ENCODE measurements around the gene SOAT1.
A peak's percentile ranks its signal among the peaks of the same experiment; 100 is the strongest.
"Not testable (repeated sequence)": the region's sequence is repeated elsewhere in the genome, so short reads cannot be mapped to it uniquely, and the experiment has no call there.

SOAT1 gene

DNA sequence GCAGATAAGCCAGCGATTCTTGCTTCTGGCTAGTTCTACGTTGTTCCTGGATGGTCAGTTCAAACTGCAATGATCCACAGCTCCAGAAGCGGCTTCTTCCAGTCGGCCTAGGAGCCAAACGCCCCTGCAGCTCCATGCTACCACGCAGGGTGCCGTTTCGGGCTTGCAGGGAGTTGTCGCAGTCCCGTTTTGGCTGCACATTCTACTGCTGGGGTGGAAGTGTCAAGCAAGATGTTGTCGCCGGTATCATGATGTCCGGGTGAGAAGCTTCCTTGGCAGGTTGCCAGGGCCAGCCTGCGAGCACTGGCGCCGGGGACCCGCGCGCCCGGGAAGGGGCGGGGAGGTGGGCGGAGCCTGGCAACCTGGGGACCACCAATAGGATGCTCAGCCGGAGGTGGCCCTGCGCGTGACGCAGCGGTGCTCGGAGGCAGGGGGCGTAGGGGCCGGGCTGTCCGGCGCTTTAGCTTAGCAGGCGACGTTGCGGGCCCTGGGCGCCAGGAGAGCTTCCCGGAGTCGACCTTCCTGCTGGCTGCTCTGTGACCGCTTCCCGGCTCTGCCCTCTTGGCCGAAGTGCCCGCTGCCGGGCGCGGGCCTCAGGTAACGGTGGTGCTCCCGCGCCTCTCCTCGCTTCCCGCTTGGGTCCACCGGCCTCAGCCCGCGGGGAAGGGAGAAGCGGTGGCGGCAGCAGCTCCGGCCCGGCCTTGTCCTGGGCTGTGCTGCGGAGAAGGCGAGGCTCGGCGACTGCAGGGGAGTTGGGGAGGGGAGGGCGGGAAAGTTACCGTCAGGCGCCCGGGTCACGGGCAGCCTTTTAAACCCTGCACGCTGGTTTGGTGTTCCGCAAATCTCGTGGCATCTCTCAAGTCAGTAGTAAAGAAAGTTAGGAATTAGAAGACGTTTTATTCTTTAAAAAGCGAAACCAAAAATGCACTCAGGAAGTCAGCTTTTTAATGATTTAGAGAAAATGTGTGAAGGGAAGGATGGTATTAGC lies at the start of gene SOAT1:
Gene SOAT1 (plus strand): TSS at position 458 of the 988 bp plus-strand sequence. CDS start 8,888 bp downstream, outside the sequence.
- Histone ChIP-seq H3K79me2 (ENCODE audit: insufficient read depth, low read length) (peaks cover 37% of the 10 kb centered on the region), H3K27me3 (ENCODE audit: insufficient read depth, low read length, poor library complexity, severe bottlenecking) (no peaks in the 10 kb centered on the region), H3K9me3 (ENCODE audit: insufficient read depth, low read depth, low read length) (no peaks in the 10 kb centered on the region), H3K4me2 (ENCODE audit: low read depth, low read length, poor library complexity, severe bottlenecking) (peak within 1 kb of the TSS; percentile 91), H3F3A (ENCODE audit: low read depth) (no peaks in the 10 kb centered on the region), H3K9me2 (replicated peaks; ENCODE audit: low read depth, low read length) (no peaks in the 10 kb centered on the region), H3K4me1 (ENCODE audit: insufficient read depth, low read length, poor library complexity, severe bottlenecking) (peaks cover 32% of the 10 kb centered on the region), H4K20me1 (ENCODE audit: insufficient read depth, low read length, poor library complexity, severe bottlenecking) (peaks cover 9% of the 10 kb centered on the region), H3K4me3 (ENCODE audit: low read length, poor library complexity, severe bottlenecking) (peak within 1 kb of the TSS; percentile 86), H3K9ac (ENCODE audit: low read depth, low read length, poor library complexity, severe bottlenecking) (peak within 1 kb of the TSS; percentile 74), H3K36me3 (ENCODE audit: insufficient read depth, low read length) (no peaks in the 10 kb centered on the region), H2AFZ (ENCODE audit: low read length) (peak within 1 kb of the TSS; percentile 79)
- no peak for TF ChIP-seq EZH2phosphoT487 (IDR thresholded peaks at IDR 0.05; ENCODE audit: borderline replicate concordance)
- TF ChIP-seq, protein P1, sequence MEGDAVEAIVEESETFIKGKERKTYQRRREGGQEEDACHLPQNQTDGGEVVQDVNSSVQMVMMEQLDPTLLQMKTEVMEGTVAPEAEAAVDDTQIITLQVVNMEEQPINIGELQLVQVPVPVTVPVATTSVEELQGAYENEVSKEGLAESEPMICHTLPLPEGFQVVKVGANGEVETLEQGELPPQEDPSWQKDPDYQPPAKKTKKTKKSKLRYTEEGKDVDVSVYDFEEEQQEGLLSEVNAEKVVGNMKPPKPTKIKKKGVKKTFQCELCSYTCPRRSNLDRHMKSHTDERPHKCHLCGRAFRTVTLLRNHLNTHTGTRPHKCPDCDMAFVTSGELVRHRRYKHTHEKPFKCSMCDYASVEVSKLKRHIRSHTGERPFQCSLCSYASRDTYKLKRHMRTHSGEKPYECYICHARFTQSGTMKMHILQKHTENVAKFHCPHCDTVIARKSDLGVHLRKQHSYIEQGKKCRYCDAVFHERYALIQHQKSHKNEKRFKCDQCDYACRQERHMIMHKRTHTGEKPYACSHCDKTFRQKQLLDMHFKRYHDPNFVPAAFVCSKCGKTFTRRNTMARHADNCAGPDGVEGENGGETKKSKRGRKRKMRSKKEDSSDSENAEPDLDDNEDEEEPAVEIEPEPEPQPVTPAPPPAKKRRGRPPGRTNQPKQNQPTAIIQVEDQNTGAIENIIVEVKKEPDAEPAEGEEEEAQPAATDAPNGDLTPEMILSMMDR (conservative IDR thresholded peaks at IDR 0.05; ENCODE audit: low read length), result no peak

DNA sequence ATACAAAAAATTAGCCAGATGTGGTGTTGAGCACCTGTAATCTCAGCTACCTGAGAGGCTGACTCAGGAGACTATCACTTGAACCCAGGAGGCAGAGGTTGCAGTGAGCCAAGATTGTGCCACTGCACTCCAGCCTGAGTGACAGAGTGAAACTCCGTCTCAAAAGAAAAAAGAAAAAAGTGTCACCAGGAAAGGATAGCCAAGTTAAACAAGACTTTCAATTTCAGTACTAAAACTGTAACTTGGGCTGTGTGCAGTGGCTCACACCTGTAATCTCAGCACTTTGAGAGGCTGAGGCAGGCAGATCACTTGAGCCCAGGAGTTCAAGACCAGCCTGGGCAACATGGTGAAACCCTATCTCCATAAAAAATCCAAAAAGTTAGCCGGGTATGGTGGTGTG lies 48.2 kb upstream of the SOAT1 start:
- H3K4me2 ChIP-seq (ENCODE audit: low read depth, low read length, poor library complexity, severe bottlenecking), result not testable (repeated sequence)

DNA sequence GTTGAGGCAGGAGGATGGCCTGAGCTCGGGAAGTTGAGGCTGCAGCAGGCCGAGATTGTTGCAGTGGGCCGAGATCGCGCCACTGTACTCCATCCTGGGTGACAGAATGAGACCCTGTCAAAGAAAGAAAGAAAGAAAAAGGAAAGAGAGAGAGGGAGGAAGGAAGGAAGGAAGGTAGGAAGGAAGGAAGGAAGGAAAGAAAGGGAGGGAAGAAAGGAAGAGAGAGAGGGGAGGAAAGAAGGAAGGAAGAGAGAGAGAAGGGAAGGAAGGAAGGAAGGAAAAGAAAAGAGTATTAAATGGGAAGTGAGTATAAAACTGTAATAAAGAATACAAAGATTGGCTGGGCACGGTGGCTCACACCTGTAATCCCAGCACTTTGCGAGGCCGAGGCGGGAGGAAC lies 45.7 kb upstream of the SOAT1 start:
- Histone ChIP-seq H3K4me2 (ENCODE audit: low read depth, low read length, poor library complexity, severe bottlenecking) (no peak overlapping the region), H3K36me3 (ENCODE audit: insufficient read depth, low read length) (no peaks in the 10 kb centered on the region), H3K79me2 (ENCODE audit: insufficient read depth, low read length) (no peaks in the 10 kb centered on the region), H3K9ac (ENCODE audit: low read depth, low read length, poor library complexity, severe bottlenecking) (no peak overlapping the region), H3K4me3 (ENCODE audit: low read length, poor library complexity, severe bottlenecking) (no peak overlapping the region), H3K4me1 (ENCODE audit: insufficient read depth, low read length, poor library complexity, severe bottlenecking) (no peaks in the 10 kb centered on the region), H4K20me1 (ENCODE audit: insufficient read depth, low read length, poor library complexity, severe bottlenecking) (no peaks in the 10 kb centered on the region), H3K9me2 (replicated peaks; ENCODE audit: low read depth, low read length) (no peaks in the 10 kb centered on the region), H3K9me3 (ENCODE audit: insufficient read depth, low read depth, low read length) (no peaks in the 10 kb centered on the region), H3F3A (ENCODE audit: low read depth) (no peaks in the 10 kb centered on the region), H2AFZ (ENCODE audit: low read length) (no peak overlapping the region), H3K27me3 (ENCODE audit: insufficient read depth, low read length, poor library complexity, severe bottlenecking) (no peaks in the 10 kb centered on the region)
- TF ChIP-seq, protein P1 (conservative IDR thresholded peaks at IDR 0.05; ENCODE audit: low read length), result no peak

More for the DNA sequence above, 48.2 kb upstream of the SOAT1 start:
- H3K79me2 ChIP-seq (ENCODE audit: insufficient read depth, low read length); H3K36me3 ChIP-seq (ENCODE audit: insufficient read depth, low read length); H3F3A ChIP-seq (ENCODE audit: low read depth); H3K9me3 ChIP-seq (ENCODE audit: insufficient read depth, low read depth, low read length); H4K20me1 ChIP-seq (ENCODE audit: insufficient read depth, low read length, poor library complexity, severe bottlenecking); H3K27me3 ChIP-seq (ENCODE audit: insufficient read depth, low read length, poor library complexity, severe bottlenecking); H3K4me3 ChIP-seq (ENCODE audit: low read length, poor library complexity, severe bottlenecking); H2AFZ ChIP-seq (ENCODE audit: low read length); H3K4me1 ChIP-seq (ENCODE audit: insufficient read depth, low read length, poor library complexity, severe bottlenecking); H3K9ac ChIP-seq (ENCODE audit: low read depth, low read length, poor library complexity, severe bottlenecking); H3K9me2 ChIP-seq (replicated peaks; ENCODE audit: low read depth, low read length): not testable (repeated sequence)

Measured in Loucy (cell line).